Activated T-cell treated with anti-CD3 and anti-CD28 coated beads for 1 hour (primary cell): ENCODE data around the gene PPP1R3C.

ENCODE experiments used
- DNase-seq: peaks from one replicate; pipeline ENCODE4 v3.0.0-alpha.2; 2020; ENCODE audit warnings: low read depth

The PPP1R3C gene

GRCh38 chr10:91632671-91633550 lies at the start of gene PPP1R3C:
PPP1R3C (minus strand) TSS chr10:91633071; CDS start chr10:91632969, 102 bp downstream.
- peak; percentile 1 for DNase-seq

- DNase-seq = no peak
These were observed 48.7 kb upstream of the PPP1R3C start for GRCh38 chr10:91681361-91682276.

DNA sequence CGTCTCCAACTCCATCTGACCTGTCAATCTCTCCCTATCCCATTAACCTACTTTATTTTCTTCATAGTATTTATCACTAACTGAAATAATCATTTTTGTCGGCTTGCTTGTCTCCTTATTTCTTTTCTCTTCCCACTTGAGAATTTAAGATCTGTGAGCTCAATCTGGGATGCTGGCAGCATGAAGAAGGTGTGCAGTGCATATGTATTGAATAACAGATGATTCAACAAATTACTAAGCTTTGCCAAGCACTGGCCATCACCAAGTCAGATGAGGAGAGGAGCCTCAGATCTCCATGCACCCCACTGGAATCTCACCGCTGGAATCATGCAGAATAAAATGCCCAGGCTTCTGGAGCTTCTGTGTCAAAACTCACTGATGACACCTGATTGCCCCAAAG lies 47.6 kb upstream of the PPP1R3C start:
- DNase-seq = no peak

GRCh38 chr10:91679296-91679695 lies 46.4 kb upstream of the PPP1R3C start:
- no peak for DNase-seq

- DNase-seq = no peak
These were observed 45.0 kb upstream of the PPP1R3C start for GRCh38 chr10:91677911-91678310.

- DNase-seq = no peak
These were observed 39.2 kb upstream of the PPP1R3C start for GRCh38 chr10:91672021-91672608.

DNA sequence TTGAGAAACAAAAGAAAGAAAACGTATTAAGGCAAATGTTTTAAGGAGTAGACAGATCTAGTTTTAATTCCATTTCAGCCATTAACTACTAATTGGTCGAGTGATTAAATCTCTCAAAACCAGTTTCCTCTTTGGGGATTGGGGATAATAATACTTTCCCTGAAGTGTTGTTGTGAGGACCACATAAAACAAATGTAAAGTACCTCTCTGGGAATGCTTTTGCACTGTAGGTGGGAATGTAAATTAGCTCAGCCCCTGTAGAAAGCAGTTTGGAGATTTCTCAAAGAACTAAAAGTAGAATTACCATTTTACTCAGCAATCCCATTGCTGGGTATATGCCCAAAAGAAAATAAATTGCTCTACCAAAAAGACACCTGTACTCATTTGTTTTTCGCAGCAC lies 36.0 kb upstream of the PPP1R3C start:
- DNase-seq = no peak

DNA sequence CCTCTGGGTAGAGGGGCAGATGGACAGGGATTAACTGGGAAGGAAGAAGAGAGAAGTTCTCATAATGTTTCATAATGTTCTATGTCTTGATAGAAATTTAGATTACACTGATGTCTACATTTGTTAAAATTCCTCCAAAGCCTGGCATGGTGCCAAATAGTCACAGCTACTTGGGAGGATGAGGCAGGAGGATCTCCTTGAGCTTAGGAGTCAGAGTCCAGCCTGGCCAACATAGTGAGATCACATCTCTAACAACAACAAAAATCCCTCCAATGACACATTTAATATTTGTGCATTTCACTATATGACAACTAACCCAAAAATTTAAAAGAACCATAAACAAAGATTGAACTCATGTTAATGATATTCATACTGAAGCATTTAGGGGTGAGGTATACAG lies 33.0 kb upstream of the PPP1R3C start:
- no peak for DNase-seq

DNA sequence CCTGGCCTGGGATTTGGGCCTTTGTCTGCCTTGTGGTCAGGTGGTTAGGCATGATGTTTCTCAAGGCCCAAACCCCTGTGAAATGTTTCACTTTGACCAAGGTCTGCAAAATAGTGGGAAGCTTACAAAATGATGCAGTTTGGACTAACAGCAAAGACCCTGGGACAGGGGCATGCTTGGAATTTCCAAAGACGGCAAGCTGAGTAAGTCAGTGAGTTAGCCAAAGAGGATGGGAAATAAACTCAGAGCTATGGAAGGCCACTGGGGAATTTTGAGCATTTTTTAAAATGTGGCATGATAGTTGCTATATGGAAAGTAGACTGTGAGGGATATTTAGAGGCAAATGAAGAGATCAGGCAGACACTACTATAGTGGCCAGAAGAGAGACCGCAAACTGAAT lies 31.6 kb upstream of the PPP1R3C start:
- no peak for DNase-seq

DNA sequence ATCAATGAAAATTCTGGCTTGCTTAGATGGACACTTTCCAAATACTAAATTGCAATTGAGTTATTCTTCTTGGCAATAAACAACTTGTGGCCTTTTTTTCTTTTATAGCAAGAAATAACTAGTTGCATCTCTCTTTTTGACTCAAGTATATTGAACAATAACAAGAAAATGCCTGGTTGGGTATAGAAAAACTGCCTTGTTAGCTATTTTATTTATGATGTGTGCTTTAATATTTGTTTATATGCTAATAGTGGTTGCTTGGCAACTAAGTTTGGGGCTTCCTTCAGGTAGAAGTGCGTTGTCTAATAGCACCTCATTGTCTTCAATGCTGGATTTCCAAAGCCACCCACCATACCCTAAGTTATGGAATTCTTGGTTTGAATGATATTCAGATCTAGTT lies 30.1 kb upstream of the PPP1R3C start:
- DNase-seq = no peak

GRCh38 chr10:91653219-91653870 lies 20.5 kb upstream of the PPP1R3C start:
- DNase-seq = no peak

DNA sequence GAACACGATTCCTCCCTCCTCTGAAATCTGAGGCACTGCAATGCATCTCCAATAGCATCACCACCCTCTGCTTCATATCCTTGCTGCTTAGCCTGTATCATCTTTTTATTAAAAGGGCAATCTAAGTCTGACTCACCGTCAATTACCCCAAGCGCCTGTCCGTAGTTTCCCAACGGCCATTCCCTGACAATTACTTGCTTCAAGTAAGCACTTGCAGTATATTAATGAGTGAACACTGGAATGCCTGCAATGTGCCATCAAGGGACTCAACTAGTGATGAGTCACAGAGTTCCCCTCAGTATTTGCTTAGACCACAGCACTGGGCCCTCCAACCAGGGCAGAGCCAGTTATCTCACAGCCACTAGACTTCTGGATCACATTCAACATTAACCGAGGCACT lies 19.5 kb upstream of the PPP1R3C start:
- DNase-seq = no peak

- no peak for DNase-seq
These were observed 10.8 kb upstream of the PPP1R3C start for GRCh38 chr10:91643700-91644099.

- no peak for DNase-seq
These were observed 10.2 kb upstream of the PPP1R3C start for GRCh38 chr10:91642831-91643692.

GRCh38 chr10:91636892-91637291 lies 4.0 kb upstream of the PPP1R3C start:
- no peak for DNase-seq

DNA sequence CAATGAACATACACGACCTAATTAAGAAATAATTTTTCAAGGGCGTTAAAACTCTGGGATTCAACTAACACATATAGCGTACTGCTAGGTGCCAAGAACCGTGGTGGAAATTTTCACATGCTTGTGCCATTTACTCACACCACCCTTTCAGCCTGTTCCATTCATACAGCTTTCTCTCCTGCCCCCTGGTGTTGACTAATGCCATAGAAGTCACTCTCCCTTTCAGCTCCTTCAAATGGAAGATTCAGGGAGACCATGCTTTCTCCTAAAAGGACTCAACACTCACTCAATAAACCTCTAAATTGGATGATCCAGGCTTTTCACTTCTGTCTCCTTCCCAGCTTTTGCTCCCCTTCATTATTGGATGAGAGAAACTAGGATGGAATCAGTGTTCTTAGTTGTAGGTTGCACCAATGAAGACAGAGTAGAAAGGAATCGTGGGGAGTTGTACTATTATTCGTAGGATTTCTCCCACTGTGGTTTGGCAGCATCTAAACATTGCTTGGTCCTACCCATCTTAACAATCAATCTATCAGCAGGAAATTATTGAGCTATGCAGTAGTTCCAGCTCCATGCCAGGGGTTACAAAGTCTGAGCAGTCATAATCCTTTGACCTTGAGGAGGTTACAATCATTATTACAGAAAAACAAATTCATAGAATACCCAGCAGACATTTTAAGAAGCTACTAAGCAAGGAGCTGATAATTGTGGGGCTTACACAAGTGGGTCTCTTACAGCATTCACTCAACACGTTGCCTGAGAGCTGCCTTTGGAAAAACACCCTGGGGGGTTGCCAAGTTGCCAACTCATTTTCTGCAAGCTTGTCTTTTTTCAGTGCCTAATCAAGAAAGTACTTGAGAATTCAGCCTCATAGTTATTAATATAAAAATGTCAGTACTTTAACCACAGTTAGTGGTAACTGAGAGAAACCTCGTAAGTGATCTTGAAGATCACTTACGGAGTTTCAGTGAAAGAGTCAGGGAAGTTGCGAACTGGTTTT lies 2.8 kb upstream of the PPP1R3C start:
- peak; percentile 35 for DNase-seq

DNA sequence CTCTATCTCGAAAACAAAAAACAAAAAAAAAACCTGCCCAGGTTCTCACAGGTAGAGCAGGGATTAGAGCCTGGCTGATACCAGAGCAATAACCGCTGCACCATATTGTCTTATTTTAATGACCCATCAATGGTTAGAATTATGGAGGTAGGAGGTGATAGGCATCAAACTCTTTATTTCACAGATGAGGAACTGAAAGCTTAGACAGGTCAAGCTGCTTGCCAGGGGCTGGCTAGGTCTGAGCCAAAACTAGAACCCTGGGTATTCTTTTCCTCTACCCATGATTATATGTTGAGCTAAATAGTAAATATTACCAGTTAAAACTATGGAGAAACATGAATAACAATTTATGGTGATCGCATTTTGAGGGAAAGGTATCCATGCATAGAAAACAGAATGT lies 2.0 kb upstream of the PPP1R3C start:
- DNase-seq = no peak

GRCh38 chr10:91634246-91634645 lies 1.4 kb upstream of the PPP1R3C start:
- DNase-seq = no peak

DNA sequence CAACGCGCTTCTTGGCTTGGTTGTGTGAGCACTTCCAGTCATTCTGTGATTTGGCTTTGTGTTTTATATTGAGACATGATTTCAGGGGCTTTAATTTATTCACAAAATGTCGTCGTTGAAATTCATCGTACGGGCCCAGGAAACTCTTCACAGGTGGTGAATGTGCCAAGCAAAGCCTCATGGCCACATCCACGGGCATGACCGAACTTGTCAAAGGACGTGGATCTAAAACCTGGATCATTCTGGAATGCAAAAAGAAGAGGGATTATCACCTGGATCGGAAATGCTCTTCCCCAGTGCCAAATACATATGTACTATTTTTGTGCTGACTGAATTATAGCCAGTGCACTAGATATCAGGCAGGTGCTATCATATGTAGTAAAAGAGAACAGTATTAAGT lies 2.2 kb downstream of the PPP1R3C start:
- DNase-seq = no peak
